ENCODE data around the gene EIF4G3.

DNA sequence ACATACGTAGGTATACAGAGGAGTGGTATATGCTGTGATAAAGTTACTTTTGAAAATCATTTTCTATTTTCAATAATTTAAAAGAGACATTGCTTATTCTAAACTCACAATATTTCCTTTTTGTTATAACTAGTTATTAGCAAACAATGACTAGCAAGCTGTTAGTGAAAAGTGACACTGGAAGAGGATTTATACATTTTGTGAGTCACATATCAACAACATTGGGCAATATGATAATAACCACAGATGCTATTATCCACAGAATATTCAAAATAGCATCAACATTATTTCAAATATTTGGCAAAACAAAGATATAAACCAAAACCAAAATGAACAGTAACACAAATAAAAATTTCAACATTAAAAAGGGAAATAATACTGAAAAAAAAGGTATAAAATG is 285.6 kb downstream of the EIF4G3 start:
- TF ChIP-seq, protein P1, sequence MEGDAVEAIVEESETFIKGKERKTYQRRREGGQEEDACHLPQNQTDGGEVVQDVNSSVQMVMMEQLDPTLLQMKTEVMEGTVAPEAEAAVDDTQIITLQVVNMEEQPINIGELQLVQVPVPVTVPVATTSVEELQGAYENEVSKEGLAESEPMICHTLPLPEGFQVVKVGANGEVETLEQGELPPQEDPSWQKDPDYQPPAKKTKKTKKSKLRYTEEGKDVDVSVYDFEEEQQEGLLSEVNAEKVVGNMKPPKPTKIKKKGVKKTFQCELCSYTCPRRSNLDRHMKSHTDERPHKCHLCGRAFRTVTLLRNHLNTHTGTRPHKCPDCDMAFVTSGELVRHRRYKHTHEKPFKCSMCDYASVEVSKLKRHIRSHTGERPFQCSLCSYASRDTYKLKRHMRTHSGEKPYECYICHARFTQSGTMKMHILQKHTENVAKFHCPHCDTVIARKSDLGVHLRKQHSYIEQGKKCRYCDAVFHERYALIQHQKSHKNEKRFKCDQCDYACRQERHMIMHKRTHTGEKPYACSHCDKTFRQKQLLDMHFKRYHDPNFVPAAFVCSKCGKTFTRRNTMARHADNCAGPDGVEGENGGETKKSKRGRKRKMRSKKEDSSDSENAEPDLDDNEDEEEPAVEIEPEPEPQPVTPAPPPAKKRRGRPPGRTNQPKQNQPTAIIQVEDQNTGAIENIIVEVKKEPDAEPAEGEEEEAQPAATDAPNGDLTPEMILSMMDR (IDR thresholded peaks at IDR 0.05) = no peak
- TF ChIP-seq EP300 (IDR thresholded peaks at IDR 0.05) = no peak

Measured in gastroesophageal sphincter (tissue), 3 donors.